Measurements from ENCODE around the gene CCDC24. TPM values are rescaled to one million over a fixed set of nuclear protein-coding genes. Genes with fewer than 3 reads are reported as not detected.
A peak's percentile ranks its signal among the peaks of the same experiment; 100 is the strongest.

CCDC24 gene
- total RNA-seq, 2 donors from 2014 or later: 14.3 to 23.7 TPM

GRCh38 chr1:43992232-43992995 lies 1.0 kb downstream of the CCDC24 start:
- Histone ChIP-seq H3K4me3 (peak overlapping the region; percentile 45 to 68), H3K27ac (peak overlapping the region; percentile 82 to 85), H3K4me1 (replicated peaks) (peaks cover 6% of the 10 kb centered on the region), H3K9me3 (no peaks in the 10 kb centered on the region), H3K27me3 (replicated peaks; ENCODE audit: insufficient read depth) (no peaks in the 10 kb centered on the region), H3K36me3 (no peaks in the 10 kb centered on the region)
- TF ChIP-seq POLR2AphosphoS5 (IDR thresholded peaks at IDR 0.05) (no peak), POLR2A (IDR thresholded peaks at IDR 0.05) (no peak), CTCF (IDR thresholded peaks at IDR 0.05) (no peak)
- DNase-seq (ENCODE audit: low spot score): no peak
- WGBS: 50% methylated on average over 11 of the region's 11 CpGs
- intact Hi-C loops (cut with DNase I): no loop called here

GRCh38 chr1:43993206-43993914 lies 2.0 kb downstream of the CCDC24 start:
- intact Hi-C loops (cut with DNase I): no loop called here
- no peaks in the 10 kb centered on the region for H3K27me3 ChIP-seq (replicated peaks; ENCODE audit: insufficient read depth)
- peaks cover 6% of the 10 kb centered on the region for H3K4me1 ChIP-seq (replicated peaks)
- no peaks in the 10 kb centered on the region for H3K9me3 ChIP-seq
- DNase-seq (ENCODE audit: low spot score): no peak
- no peak overlapping the region for H3K4me3 ChIP-seq
- H3K36me3 ChIP-seq: no peaks in the 10 kb centered on the region
- TF ChIP-seq POLR2A (IDR thresholded peaks at IDR 0.05): no peak
- TF ChIP-seq POLR2AphosphoS5 (IDR thresholded peaks at IDR 0.05): no peak
- no peak for TF ChIP-seq CTCF (IDR thresholded peaks at IDR 0.05)
- WGBS: 92% methylated on average over 9 of the region's 9 CpGs
- no peak overlapping the region for H3K27ac ChIP-seq

- DNase-seq (ENCODE audit: low spot score): no peak
- no peaks in the 10 kb centered on the region for H3K36me3 ChIP-seq
- intact Hi-C loops (cut with DNase I): no loop called here
- TF ChIP-seq POLR2A (IDR thresholded peaks at IDR 0.05) (no peak), CTCF (IDR thresholded peaks at IDR 0.05) (no peak), POLR2AphosphoS5 (IDR thresholded peaks at IDR 0.05) (no peak)
- 78% methylated on average over 7 of the region's 7 CpGs for WGBS
- H3K9me3 ChIP-seq: no peaks in the 10 kb centered on the region
- H3K27ac ChIP-seq: no peak overlapping the region
- no peak overlapping the region for H3K4me3 ChIP-seq
- peaks cover 6% of the 10 kb centered on the region for H3K4me1 ChIP-seq (replicated peaks)
- no peaks in the 10 kb centered on the region for H3K27me3 ChIP-seq (replicated peaks; ENCODE audit: insufficient read depth)
Measured at GRCh38 chr1:43994071-43994470, 2.7 kb downstream of the CCDC24 start.

- 76% methylated on average over 14 of the region's 15 CpGs for WGBS
- Histone ChIP-seq H3K4me3 (no peak overlapping the region), H3K4me1 (replicated peaks) (peaks cover 6% of the 10 kb centered on the region), H3K27me3 (replicated peaks; ENCODE audit: insufficient read depth) (no peaks in the 10 kb centered on the region), H3K36me3 (no peaks in the 10 kb centered on the region), H3K9me3 (no peaks in the 10 kb centered on the region), H3K27ac (no peak overlapping the region)
- intact Hi-C loops (cut with DNase I): no loop called here
- TF ChIP-seq POLR2AphosphoS5 (IDR thresholded peaks at IDR 0.05): no peak
- no peak for TF ChIP-seq POLR2A (IDR thresholded peaks at IDR 0.05)
- TF ChIP-seq CTCF (IDR thresholded peaks at IDR 0.05): no peak
- no peak for DNase-seq (ENCODE audit: low spot score)
Measured at GRCh38 chr1:43994794-43995790, 3.7 kb downstream of the CCDC24 start.
